ENCODE measurements around the gene ASIC2.

- TF ChIP-seq CTCF (IDR thresholded peaks at IDR 0.05; ENCODE audit: low read length) = no peak
- no peak for TF ChIP-seq EZH2 (IDR thresholded peaks at IDR 0.05; ENCODE audit: borderline replicate concordance, low read length)
Measured at GRCh38 chr17:33171931-33172330, 121.2 kb downstream of the ASIC2 start.

Data from OCI-LY1 (cell line).